ENCODE measurements around the gene HEATR3. TPM values are rescaled to one million over a fixed set of nuclear protein-coding genes. Genes with fewer than 3 reads are reported as not detected.

Gene HEATR3
- total and polyA plus RNA-seq, 2 of the 8 experiments (the other 6 are each of a cell fraction or from before 2014, with no cell fraction given): 13.0 to 29.2 TPM

GRCh38 chr16:50058091-50058771 is 7.5 kb upstream of the HEATR3 start (continued):
- TF ChIP-seq TAF7 (optimal IDR thresholded peaks at IDR 0.05; ENCODE audit: borderline replicate concordance, low read depth, low read length) (no peak), SP4 (IDR thresholded peaks at IDR 0.05; ENCODE audit: low read length) (no peak), TCF12 (IDR thresholded peaks at IDR 0.05; ENCODE audit: low read depth, low read length) (no peak), SAP30 (IDR thresholded peaks at IDR 0.05; ENCODE audit: insufficient read depth, insufficient replicate concordance, low read length) (no peak), ASH2L (IDR thresholded peaks at IDR 0.05; ENCODE audit: low read length) (no peak), SIRT6 (IDR thresholded peaks at IDR 0.05; ENCODE audit: low read length) (no peak), SIX5 (IDR thresholded peaks at IDR 0.05; ENCODE audit: low read depth, low read length) (no peak)
